HG03103 (cell line): ENCODE results near the gene APP.

Experiments used
- ATAC-seq: cut with Tn5 transposase; IDR thresholded peaks from one replicate; pipeline ENCODE4 v1.9.1; 2021; ENCODE audit warnings: low read depth; ENCODE audit not compliant: unreplicated experiment

APP gene

GRCh38 chr21:26130249-26130881 lies 40.2 kb downstream of the APP start:
- no peak for ATAC-seq

- ATAC-seq = no peak
Observed at GRCh38 chr21:26127918-26128317, 42.7 kb downstream of the APP start.

DNA sequence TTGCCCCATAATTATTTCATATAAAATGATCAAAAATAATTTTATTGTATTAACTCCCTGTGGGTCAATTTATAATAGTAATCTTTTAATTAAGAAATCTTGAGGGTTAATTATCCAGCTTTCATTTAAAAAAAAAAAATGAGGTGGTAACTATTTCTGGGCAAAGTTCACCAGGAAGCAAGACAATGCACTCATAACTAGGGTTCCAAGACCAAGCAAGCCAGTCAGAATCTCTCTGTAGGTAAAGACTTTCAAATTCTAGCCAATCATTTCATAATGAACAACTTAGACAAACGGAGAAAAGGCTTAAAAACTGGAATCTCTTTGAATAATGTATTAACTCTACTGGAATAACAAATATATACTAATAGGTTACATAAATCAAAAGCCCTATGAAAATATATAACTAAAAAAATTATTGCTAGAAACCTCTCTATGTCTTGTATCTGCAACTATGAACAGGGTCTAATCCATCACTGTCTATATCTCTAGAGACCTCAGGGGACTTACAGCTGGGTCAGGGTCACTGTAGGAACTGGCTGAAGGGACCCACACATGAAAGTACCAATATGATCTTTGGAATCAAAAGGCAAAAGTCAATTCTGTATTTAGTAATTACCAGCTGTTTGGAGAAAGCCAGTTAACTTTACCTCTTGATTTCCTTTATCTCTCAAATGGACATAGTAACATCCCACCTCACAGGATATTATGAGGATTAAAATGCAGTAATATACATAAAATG lies 43.3 kb downstream of the APP start:
- no peak for ATAC-seq

GRCh38 chr21:26126168-26126553 lies 44.4 kb downstream of the APP start:
- ATAC-seq = no peak

GRCh38 chr21:26125433-26126167 lies 45.0 kb downstream of the APP start:
- no peak for ATAC-seq

GRCh38 chr21:26124896-26125295 lies 45.7 kb downstream of the APP start:
- no peak for ATAC-seq

DNA sequence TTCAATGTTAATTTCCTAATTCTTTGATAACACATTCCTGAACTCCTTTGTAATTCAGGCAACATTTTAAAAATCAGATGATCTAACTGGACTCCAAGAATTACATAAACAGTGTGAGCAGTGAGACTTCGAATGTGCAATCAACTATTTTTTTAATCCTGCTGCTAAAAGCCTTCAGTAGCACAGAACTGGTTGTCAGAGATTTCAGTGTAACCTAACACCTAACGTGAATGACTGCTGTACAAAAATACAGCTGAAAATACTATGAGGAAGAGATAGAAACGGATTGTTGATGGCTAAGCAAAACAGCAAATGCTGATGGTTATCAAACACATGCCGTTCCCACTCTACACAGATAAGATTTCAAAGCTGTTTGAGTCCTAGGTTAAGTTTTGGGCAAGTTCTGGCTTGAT lies 46.1 kb downstream of the APP start:
- no peak for ATAC-seq

DNA sequence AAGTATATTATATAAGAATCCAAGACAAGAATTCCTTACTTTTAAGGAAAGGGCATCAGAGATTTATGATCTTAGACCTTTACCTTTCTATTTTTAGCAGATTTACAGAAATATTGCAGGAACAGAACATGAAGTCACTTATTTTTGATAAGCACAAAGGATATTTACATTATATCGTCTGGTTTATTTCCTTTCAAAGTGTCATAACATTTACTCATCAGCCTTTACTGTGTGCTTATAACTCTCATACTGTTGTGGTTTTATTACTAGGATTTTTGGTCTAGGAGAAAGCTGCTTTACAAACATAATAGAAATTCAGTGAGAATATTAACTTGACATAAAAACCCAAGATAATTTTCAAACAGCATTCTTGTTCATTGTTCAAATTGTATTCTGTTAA lies 47.6 kb downstream of the APP start:
- ATAC-seq = no peak

DNA sequence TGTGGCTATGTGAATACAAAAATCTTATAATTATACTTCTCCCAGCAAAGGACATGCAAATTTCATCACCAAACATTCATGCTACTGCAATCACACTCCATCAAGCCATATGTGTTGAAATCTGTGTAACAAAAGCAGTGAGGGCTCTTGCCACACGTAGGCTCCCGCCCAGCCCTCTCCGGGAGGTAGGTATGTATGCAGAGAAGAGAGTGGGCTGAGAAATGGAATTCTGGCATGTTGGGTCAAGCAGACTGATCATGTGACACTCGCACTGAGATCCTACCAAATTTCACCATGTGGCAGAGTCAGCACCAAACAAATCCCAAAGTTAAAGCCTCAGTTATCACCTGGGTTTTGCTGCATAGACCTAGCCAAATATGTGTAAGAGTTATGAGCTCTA lies 49.7 kb downstream of the APP start:
- ATAC-seq = no peak

- ATAC-seq = no peak
Observed at GRCh38 chr21:26119906-26120305, 50.7 kb downstream of the APP start.

DNA sequence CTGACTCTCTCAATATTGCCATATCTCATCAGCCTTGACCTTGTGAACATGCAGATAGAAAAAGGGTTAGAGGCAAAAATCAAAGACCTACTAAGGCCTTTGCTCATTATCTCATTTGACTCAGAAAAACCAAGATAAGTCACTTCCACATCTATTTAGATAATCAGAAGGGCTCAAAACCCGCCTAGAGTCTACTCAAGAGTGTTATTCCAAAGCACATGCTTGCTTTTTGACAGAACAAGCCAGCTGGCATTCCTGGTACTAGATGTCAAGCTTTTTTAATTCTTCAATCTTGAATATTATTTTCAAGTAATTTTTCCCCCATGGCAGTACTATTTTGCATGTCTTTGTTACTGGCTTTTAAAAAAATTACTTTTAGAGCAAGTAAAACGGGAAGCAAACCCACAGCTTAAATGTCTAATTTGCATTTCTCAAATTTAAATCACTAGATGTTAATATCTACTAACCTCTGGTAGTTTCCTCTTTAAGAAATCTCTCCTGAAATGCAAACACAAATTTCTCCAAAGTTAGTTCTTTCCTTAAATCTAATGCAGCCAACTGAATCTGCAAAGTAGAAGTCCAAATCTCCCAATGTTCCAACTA lies 51.5 kb downstream of the APP start:
- ATAC-seq = no peak

DNA sequence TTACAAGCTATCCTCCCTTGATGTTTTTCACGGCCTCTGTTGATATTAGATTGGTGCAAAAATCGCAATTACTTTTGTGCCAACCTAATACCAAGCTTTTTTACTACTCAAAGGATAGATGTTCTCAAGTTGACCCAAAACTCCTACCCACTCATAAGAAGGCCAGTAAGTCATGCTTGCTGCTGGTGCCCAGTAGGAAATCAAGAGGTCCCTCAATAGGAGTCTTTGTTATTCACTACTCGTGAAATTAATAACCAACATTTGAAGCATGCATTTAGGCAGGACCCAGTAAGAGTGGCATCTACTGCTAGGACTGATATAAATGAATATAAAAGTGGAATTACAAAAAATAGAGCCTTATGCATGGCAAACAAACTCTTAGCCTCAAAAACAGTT lies 52.6 kb downstream of the APP start:
- no peak for ATAC-seq

DNA sequence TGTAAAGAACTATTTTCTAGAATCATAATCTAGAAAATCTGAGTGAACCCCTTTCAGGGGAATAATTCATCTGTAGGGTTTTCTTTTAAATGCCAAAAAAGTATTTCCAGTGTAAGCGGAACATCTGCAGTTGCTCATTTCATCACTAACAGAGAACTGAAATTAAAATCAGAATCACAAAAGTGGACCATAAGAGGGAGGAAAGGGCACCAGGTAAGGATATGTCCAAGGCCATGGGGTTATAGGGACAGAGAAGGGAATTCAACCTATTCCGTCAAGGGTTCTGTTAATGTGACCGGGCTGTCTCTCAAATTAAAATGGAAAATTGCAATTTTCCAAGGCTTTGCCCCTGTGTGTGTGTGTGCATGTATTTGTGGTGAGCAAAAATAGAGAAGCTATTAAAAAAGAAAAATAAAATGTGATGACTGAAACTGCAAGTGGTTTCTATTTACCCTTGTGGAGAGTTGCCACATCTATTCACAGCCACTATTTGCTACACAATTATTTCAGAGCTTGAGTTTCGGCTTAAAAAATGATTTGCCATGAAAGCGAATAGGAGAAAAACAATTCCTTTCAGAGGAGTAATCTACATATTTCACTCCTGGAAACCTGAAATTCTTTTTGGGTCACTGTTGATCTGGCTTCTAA lies 53.1 kb downstream of the APP start:
- no peak for ATAC-seq

DNA sequence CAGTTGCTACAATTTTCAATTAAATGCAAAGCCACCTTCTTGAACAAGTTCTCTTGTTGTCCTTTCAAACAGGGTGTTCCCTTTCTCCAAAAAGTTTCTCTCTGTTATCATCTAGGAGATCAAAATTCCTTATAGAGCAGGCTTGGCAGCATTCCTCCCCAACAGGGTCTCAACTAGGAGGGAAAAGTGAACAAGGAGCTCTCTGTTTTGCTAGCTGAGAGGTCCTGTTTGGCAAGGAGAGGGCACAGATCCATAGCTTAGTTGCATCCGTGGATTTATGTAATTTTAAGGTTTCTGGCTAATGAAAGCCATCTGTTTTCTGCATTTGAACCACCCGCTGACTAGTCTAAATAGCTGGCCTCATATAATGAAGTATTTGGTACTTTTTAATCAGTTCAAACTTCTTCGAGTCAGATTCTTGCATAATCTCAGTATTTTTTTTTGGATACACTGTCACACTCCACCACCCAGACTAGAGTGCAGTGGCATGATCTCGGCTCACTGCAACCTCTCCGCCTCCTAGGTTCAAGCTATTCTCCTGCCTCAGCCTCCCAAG lies 54.0 kb downstream of the APP start:
- no peak for ATAC-seq

- ATAC-seq = no peak
Observed at GRCh38 chr21:26115899-26116298, 54.7 kb downstream of the APP start.

GRCh38 chr21:26115305-26115704 lies 55.3 kb downstream of the APP start:
- no peak for ATAC-seq

DNA sequence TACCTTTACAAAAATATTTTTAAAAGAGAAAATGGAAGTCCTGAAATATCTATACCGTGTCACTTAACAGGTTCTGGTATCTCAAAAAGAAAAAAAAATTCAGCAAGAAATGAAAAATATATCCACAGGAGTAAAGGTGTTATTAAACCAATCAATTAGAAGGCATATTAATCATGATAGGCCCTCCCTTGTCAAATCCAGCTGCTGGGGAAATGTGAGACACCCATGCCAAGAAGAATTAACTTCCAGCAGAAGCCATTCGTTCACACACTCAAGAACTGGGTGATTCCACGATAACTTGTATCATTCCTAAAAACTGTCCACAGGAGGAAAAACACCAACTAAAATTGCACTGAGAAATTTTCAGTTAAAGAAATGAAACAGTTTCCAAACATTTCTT lies 57.6 kb downstream of the APP start:
- no peak for ATAC-seq

DNA sequence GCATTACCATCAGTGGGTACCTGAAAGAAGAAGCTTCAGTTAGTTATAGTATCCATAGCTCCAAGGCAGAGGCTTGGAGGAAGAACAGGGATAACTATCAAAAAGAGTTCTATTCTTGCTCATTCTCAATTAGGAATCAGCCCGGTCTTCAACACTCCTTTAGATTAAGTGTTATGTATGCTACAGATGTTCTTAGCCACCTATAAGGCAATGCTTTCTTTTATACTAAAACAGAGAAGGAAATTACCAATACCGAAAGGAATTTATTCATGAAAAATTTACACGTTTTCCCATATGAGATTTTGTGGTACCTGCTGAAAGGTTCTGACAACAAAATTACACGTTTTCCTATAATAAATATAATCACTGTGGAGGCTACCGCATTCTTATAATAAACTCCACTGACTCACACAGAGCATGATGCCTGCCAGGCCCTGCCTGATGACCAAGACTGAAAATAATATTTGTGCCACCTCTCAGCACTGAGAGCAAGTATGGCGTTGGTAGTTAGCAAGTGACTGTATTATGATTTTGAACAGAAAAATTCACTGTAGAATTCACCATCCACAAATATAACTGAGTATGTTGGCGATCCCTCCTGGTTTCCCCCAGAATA lies 58.3 kb downstream of the APP start:
- ATAC-seq = no peak

GRCh38 chr21:26110715-26111114 lies 59.9 kb downstream of the APP start:
- no peak for ATAC-seq

GRCh38 chr21:26107429-26107828 lies 63.1 kb downstream of the APP start:
- ATAC-seq = no peak
